ENCODE data around the gene OTUD7B. TPM values are rescaled to one million over a fixed set of nuclear protein-coding genes. Genes with fewer than 3 reads are reported as not detected.

OTUD7B gene
- total RNA-seq, 1 experiment from 2014 or later, result 19.0 TPM

- H3K9me3 ChIP-seq (ENCODE audit: low read depth, low read length, poor library complexity, severe bottlenecking), result no peaks in the 10 kb centered on the region
- intact Hi-C loops (cut with micrococcal nuclease; ENCODE audit: unreplicated experiment), result no loop called here
- peak overlapping the region; percentile 95 for H3K4me3 ChIP-seq (ENCODE audit: low read depth, low read length, poor library complexity, severe bottlenecking)
- no peak for DNase-seq (ENCODE audit: low spot score)
- H3K27ac ChIP-seq (ENCODE audit: low read depth, low read length, poor library complexity, severe bottlenecking), result peak overlapping the region; percentile 95
- ChIA-PET CTCF (no interaction called here), POLR2A (ENCODE audit: low non-redundant PET) (no interaction called here)
- H3K36me3 ChIP-seq (ENCODE audit: insufficient read depth, low read length, poor library complexity, severe bottlenecking), result peaks cover 36% of the 10 kb centered on the region
- TF ChIP-seq CTCF (conservative IDR thresholded peaks at IDR 0.05; ENCODE audit: low read depth, low read length) (no peak), EZH2 (IDR thresholded peaks at IDR 0.05; ENCODE audit: borderline replicate concordance, low read depth, low read length, poor library complexity, severe bottlenecking) (no peak)
- H3K4me1 ChIP-seq (ENCODE audit: insufficient read depth, low read length, poor library complexity, severe bottlenecking), result peaks cover 22% of the 10 kb centered on the region
- no peaks in the 10 kb centered on the region for H3K27me3 ChIP-seq (replicated peaks; ENCODE audit: insufficient read depth, low read depth, low read length, poor library complexity)
- no TSS peak for BruUV-seq (replicated peaks)
Observed at GRCh38 chr1:149928401-149928724, 82.2 kb downstream of the OTUD7B start.

GRCh38 chr1:149927563-149928400 lies 82.7 kb downstream of the OTUD7B start, which contains the start of gene SF3B4:
SF3B4 (minus strand) TSS chr1:149927803; CDS start chr1:149927759, 44 bp downstream.
- Histone ChIP-seq H3K4me3 (ENCODE audit: low read depth, low read length, poor library complexity, severe bottlenecking) (peak within 1 kb of the TSS; percentile 95), H3K27ac (ENCODE audit: low read depth, low read length, poor library complexity, severe bottlenecking) (peak within 1 kb of the TSS; percentile 95), H3K9me3 (ENCODE audit: low read depth, low read length, poor library complexity, severe bottlenecking) (no peaks in the 10 kb centered on the region), H3K27me3 (replicated peaks; ENCODE audit: insufficient read depth, low read depth, low read length, poor library complexity) (no peaks in the 10 kb centered on the region), H3K4me1 (ENCODE audit: insufficient read depth, low read length, poor library complexity, severe bottlenecking) (peaks cover 22% of the 10 kb centered on the region), H3K36me3 (ENCODE audit: insufficient read depth, low read length, poor library complexity, severe bottlenecking) (peaks cover 42% of the 10 kb centered on the region)
- BruUV-seq (replicated peaks), result TSS peak; percentile 97
- DNase-seq (ENCODE audit: low spot score), result peak; percentile 97
- no peak for TF ChIP-seq EZH2 (IDR thresholded peaks at IDR 0.05; ENCODE audit: borderline replicate concordance, low read depth, low read length, poor library complexity, severe bottlenecking)
- TF ChIP-seq CTCF (conservative IDR thresholded peaks at IDR 0.05; ENCODE audit: low read depth, low read length), result no peak
- intact Hi-C loops (cut with micrococcal nuclease; ENCODE audit: unreplicated experiment), result no loop called here
- POLR2A ChIA-PET (ENCODE audit: low non-redundant PET), result interaction anchor here (0.5 kb wide), 1 partner anchor 123 kb away, joined by 3 read pairs; no protein-coding TSS in a partner anchor
- CTCF ChIA-PET, result no interaction called here

GRCh38 chr1:149927056-149927562 lies 83.4 kb downstream of the OTUD7B start:
- POLR2A ChIA-PET (ENCODE audit: low non-redundant PET), result no interaction called here
- no peak for DNase-seq (ENCODE audit: low spot score)
- intact Hi-C loops (cut with micrococcal nuclease; ENCODE audit: unreplicated experiment), result no loop called here
- CTCF ChIA-PET, result no interaction called here
- H3K27ac ChIP-seq (ENCODE audit: low read depth, low read length, poor library complexity, severe bottlenecking), result peak overlapping the region; percentile 95
- no TSS peak for BruUV-seq (replicated peaks)
- no peaks in the 10 kb centered on the region for H3K27me3 ChIP-seq (replicated peaks; ENCODE audit: insufficient read depth, low read depth, low read length, poor library complexity)
- H3K36me3 ChIP-seq (ENCODE audit: insufficient read depth, low read length, poor library complexity, severe bottlenecking), result peaks cover 46% of the 10 kb centered on the region
- peak overlapping the region; percentile 95 for H3K4me3 ChIP-seq (ENCODE audit: low read depth, low read length, poor library complexity, severe bottlenecking)
- no peak for TF ChIP-seq EZH2 (IDR thresholded peaks at IDR 0.05; ENCODE audit: borderline replicate concordance, low read depth, low read length, poor library complexity, severe bottlenecking)
- no peak for TF ChIP-seq CTCF (conservative IDR thresholded peaks at IDR 0.05; ENCODE audit: low read depth, low read length)
- H3K4me1 ChIP-seq (ENCODE audit: insufficient read depth, low read length, poor library complexity, severe bottlenecking), result peaks cover 22% of the 10 kb centered on the region
- no peaks in the 10 kb centered on the region for H3K9me3 ChIP-seq (ENCODE audit: low read depth, low read length, poor library complexity, severe bottlenecking)
